Prostate gland (tissue), 2 donors: Measurements from ENCODE around the gene GHRH.

ENCODE experiments used
- CTCF ChIP-seq, 4 experiments: fragments of 200-600 bp in 2 of 4; fragments of 450-650 bp in 2 of 4; sonication (generic) in 2 of 4; IDR thresholded peaks; 1 replicate in 3 of 4; 2 replicates in 1 of 4; pipeline ENCODE4 v1.5.1; 2016 to 2019; ENCODE audit warnings: antibody characterized with exemption in 4 of 4, mild to moderate bottlenecking in 2 of 4, moderate library complexity in 2 of 4
- POLR2AphosphoS5 ChIP-seq: sonication (generic); formaldehyde crosslinking; IDR thresholded peaks from one replicate; pipeline ENCODE4 v1.6.1; 2017; ENCODE audit warnings: antibody characterized with exemption

- TF ChIP-seq POLR2AphosphoS5 (no peak), CTCF (IDR thresholded peaks at IDR 0.05) (no peak)
These were observed 31.8 kb upstream of the GHRH start for GRCh38 chr20:37293301-37293943.
